Fibroblast of villous mesenchyme (primary cell): ENCODE measurements around the gene CD34. TPM values are rescaled to one million over a fixed set of nuclear protein-coding genes. Genes with fewer than 3 reads are reported as not detected.
"Not testable (repeated sequence)": the region's sequence is repeated elsewhere in the genome, so short reads cannot be mapped to it uniquely, and the experiment has no call there.

Experiments
- DNase-seq: peaks from one replicate; pipeline ENCODE4 v3.0.0-alpha.2; 2010; ENCODE audit warnings: low read depth
- H3K4me3 ChIP-seq: 2 replicates; pipeline ENCODE4 v1.5.1; 2011; ENCODE audit warnings: low read depth, mild to moderate bottlenecking, low read length
- total RNA-seq: library from RNA; depleted of rRNA; stranded (reverse); fragments of >200 nt; gene quantifications from 2 replicates; pipeline ENCODE4 v1.2.3, GENCODE V29; 2012
- TF ChIP-seq, protein P1 (sequence below): IDR thresholded peaks from 2 replicates; pipeline ENCODE4 v1.5.1; 2012; ENCODE audit warnings: low read depth, mild to moderate bottlenecking, low read length; ENCODE audit not compliant: insufficient read depth

The CD34 gene
- total RNA-seq, 1 donor, result 0.43 TPM

DNA sequence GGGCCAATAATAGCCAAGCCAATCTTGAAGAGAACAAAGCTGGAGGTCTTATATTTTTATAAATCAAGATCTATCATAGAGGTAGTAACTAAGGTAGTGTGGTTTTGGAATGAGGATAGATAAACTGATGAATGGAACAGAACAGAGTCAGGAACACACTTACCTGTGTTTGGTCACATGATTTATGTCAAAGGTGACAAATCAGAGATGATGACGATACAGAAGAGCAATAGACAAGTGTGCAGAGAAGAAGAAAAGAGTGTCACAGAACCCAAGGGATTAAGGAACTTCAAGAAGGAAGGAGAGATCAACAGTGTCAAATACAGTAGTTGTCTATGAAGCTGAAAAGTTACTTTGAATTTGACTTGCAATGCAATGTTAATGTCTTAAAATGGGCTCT lies 16.1 kb upstream of the CD34 start:
- DNase-seq, result no peak
- H3K4me3 ChIP-seq, result no peak overlapping the region
- TF ChIP-seq, protein P1, sequence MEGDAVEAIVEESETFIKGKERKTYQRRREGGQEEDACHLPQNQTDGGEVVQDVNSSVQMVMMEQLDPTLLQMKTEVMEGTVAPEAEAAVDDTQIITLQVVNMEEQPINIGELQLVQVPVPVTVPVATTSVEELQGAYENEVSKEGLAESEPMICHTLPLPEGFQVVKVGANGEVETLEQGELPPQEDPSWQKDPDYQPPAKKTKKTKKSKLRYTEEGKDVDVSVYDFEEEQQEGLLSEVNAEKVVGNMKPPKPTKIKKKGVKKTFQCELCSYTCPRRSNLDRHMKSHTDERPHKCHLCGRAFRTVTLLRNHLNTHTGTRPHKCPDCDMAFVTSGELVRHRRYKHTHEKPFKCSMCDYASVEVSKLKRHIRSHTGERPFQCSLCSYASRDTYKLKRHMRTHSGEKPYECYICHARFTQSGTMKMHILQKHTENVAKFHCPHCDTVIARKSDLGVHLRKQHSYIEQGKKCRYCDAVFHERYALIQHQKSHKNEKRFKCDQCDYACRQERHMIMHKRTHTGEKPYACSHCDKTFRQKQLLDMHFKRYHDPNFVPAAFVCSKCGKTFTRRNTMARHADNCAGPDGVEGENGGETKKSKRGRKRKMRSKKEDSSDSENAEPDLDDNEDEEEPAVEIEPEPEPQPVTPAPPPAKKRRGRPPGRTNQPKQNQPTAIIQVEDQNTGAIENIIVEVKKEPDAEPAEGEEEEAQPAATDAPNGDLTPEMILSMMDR, result no peak

DNA sequence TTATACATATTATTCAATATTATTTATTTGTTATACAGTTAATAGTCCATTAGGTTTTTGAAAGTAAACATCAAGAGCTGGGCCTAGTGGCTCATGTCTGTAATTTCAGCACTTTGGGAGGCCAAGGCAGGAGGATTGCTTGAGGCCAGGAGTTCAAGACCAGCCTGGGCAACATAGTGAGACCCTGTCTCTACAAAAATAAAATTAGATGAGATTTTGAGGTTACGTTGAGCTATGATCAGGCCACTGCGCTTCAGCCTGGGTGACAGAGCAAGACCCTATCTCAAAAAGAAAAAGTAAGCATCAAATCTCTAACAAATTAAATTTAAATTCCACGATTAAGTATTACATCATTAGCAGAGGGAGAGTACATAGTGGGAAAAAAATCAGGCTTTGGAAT lies 15.0 kb upstream of the CD34 start:
- H3K4me3 ChIP-seq, DNase-seq: not testable (repeated sequence)

DNA sequence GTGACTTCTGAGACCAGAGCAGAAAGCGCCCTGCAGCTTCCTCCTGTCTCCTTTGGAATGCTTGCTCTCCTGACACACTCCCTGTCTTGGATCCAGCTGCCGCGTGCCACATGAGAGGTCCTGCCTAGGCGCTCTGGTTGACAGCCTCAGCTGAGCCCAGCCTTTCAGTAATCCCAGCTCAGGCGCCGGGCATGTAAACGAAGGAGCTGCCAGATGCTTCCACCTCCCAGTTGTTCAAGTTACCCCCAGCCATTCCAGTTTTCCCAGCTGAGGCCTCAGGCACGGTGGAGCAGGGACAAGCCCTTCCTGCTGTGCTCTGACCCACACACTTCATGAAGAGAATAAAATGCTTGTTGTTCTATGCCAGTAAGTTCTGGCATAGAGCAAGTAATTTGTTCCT lies 14.3 kb upstream of the CD34 start:
- peak; percentile 6 for DNase-seq
- H3K4me3 ChIP-seq, result no peak overlapping the region
- TF ChIP-seq, protein P1, result no peak

DNA sequence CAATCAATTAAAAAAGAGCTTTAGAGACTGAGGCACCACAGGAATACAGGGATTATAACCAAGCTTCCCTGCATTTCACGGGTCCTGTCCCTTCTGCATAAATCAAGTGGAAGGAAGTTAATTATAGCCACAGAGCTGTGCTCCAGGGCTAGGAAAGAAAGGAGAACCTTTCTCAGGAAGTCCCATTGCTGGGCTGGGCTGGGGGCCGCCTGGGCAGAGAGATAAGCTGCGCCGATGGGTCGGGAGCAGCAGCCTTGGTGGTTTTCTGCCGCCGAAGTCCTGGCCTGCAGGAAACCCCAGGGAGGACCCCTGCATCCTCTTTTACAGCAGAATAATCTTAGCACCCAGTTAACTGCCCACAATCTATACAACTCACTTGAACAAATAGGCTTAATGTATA lies 12.6 kb upstream of the CD34 start:
- TF ChIP-seq, protein P1, result no peak
- DNase-seq, result no peak
- H3K4me3 ChIP-seq, result no peak overlapping the region

DNA sequence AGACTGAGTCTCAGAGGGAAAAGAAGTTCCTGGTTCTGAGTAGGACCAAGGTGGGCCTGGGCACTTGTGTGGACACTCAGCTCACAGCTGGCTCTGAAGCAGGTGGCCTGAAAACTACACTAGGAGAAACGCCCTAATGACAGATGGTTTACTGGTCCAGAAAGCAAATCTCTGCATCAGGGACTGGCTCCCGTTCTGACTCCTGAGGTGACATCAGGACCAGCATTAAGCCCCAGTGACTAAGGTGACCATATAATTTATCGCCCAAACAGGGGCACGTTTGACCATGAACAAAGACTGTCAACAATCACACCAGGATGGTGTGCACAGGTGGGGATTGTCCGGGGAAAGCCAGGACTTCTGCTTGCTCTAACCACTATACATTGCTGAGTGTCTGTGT lies 12.2 kb upstream of the CD34 start:
- no peak overlapping the region for H3K4me3 ChIP-seq
- TF ChIP-seq, protein P1, result no peak
- DNase-seq, result no peak

DNA sequence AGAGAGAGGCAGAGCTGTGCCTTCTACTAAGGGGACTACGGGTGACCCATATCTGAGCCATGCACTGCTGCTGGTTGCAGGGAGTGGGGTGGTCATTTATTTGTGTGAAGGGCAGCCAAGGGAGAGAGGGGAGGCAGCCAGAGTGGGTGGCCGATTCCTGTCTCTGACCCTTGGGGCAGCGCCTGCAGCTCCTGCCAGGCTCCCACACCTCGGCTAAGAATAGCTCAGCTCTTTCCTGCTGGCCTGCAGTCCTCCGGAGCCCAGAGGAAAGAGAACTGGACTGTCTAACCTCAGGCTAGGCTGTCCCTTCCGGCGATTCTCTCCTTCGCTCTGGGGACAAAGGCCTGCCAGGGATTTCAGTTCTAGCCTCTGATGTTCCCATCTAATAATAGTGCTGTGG lies 11.6 kb upstream of the CD34 start:
- H3K4me3 ChIP-seq, result no peak overlapping the region
- TF ChIP-seq, protein P1, result no peak
- DNase-seq, result no peak

DNA sequence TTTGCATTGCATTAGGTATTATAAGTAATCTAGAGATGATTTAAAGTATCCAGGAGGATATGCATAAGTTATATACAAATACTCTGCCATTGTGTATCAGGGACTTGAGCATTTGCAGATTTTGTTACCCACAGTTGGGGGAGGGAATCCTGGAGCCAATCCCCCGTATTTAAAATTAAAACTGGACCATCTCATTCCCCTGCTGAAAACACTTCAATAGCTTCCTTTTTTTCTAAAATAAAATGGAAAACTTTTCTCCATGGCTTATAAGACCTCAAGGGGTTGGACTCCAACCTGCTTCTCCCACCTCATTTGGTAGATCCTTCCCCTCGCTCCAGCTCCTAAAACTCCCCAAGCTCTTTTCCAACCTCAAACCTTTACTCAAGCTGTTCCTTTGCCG lies 10.4 kb upstream of the CD34 start:
- TF ChIP-seq, protein P1, result no peak
- no peak overlapping the region for H3K4me3 ChIP-seq
- no peak for DNase-seq
